Panc1 (cell line): ENCODE results near the gene WRNIP1.

Experiments
- POLR2AphosphoS5 ChIP-seq: IDR thresholded peaks from 2 replicates; pipeline ENCODE4 v1.6.1; 2012; ENCODE audit warnings: mild to moderate bottlenecking, low read depth, low read length, moderate library complexity
- TCF7L2 ChIP-seq: IDR thresholded peaks from 2 replicates; pipeline ENCODE4 v1.6.1; 2011; ENCODE audit warnings: mild to moderate bottlenecking, low read depth, low read length, inconsistent platforms
- TF ChIP-seq, protein P1 (sequence below): fragments of 450-650 bp; IDR thresholded peaks from 2 replicates; pipeline ENCODE4 v1.5.1; 2017; ENCODE audit warnings: mild to moderate bottlenecking
- TF ChIP-seq, protein P2 (sequence below), 2 experiments: IDR thresholded peaks; 2 replicates each; pipeline ENCODE4 v1.6.1; 2011 to 2012; ENCODE audit warnings: low read depth in 2 of 2, control low read depth in 1 of 2, low read length in 1 of 2, mild to moderate bottlenecking in 1 of 2, moderate library complexity in 1 of 2; ENCODE audit not compliant: insufficient read depth in 1 of 2

DNA sequence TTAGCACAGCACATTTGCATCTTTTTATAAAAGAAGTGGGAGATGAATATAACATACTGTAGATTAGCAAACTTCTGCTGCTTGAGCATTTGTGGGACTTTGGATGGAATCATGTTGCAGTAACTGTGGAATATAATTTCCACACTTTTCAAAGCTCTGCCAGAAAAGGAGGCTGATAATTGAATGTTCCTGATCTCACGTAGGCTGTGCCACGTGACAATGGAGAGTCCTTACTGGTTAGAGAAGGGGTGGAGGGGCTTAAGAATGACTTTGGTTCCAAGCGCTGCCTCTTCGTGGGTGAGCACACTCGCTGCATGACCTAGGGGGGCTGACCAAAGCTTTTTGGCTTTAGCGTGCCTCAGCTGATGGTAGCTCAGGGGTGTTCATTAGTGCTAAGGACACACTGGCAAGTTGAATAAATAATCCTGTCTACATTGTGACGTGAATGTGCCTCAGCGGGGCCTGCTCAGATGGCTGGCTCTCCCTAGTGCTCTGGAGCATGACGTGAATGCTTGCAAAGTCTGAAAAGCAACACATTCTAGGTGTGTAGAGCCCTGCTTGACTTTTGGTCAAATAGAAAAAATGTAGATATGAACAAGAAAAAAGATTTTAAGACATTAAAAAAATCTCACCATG is 15.0 kb downstream of the WRNIP1 start:
- TF ChIP-seq, protein P1, sequence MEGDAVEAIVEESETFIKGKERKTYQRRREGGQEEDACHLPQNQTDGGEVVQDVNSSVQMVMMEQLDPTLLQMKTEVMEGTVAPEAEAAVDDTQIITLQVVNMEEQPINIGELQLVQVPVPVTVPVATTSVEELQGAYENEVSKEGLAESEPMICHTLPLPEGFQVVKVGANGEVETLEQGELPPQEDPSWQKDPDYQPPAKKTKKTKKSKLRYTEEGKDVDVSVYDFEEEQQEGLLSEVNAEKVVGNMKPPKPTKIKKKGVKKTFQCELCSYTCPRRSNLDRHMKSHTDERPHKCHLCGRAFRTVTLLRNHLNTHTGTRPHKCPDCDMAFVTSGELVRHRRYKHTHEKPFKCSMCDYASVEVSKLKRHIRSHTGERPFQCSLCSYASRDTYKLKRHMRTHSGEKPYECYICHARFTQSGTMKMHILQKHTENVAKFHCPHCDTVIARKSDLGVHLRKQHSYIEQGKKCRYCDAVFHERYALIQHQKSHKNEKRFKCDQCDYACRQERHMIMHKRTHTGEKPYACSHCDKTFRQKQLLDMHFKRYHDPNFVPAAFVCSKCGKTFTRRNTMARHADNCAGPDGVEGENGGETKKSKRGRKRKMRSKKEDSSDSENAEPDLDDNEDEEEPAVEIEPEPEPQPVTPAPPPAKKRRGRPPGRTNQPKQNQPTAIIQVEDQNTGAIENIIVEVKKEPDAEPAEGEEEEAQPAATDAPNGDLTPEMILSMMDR = no peak
- TF ChIP-seq TCF7L2 (no peak), POLR2AphosphoS5 (no peak)
- TF ChIP-seq, protein P2, sequence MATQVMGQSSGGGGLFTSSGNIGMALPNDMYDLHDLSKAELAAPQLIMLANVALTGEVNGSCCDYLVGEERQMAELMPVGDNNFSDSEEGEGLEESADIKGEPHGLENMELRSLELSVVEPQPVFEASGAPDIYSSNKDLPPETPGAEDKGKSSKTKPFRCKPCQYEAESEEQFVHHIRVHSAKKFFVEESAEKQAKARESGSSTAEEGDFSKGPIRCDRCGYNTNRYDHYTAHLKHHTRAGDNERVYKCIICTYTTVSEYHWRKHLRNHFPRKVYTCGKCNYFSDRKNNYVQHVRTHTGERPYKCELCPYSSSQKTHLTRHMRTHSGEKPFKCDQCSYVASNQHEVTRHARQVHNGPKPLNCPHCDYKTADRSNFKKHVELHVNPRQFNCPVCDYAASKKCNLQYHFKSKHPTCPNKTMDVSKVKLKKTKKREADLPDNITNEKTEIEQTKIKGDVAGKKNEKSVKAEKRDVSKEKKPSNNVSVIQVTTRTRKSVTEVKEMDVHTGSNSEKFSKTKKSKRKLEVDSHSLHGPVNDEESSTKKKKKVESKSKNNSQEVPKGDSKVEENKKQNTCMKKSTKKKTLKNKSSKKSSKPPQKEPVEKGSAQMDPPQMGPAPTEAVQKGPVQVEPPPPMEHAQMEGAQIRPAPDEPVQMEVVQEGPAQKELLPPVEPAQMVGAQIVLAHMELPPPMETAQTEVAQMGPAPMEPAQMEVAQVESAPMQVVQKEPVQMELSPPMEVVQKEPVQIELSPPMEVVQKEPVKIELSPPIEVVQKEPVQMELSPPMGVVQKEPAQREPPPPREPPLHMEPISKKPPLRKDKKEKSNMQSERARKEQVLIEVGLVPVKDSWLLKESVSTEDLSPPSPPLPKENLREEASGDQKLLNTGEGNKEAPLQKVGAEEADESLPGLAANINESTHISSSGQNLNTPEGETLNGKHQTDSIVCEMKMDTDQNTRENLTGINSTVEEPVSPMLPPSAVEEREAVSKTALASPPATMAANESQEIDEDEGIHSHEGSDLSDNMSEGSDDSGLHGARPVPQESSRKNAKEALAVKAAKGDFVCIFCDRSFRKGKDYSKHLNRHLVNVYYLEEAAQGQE (IDR thresholded peaks at IDR 0.05; ENCODE audit: insufficient read depth in 1 of 2, low read depth in 2 of 2, low read length in 1 of 2) = no peak
